ENCODE data around the gene PRDM11.

The PRDM11 gene

GRCh38 chr11:45155627-45156180 lies 9.3 kb downstream of the PRDM11 start:
- TF ChIP-seq JUND (IDR thresholded peaks at IDR 0.05; ENCODE audit: low read depth), result no peak
- in situ Hi-C loops (cut with HindIII; ENCODE audit: low pct_unique_long_range_greater_than_20kb, low sequenced_read_pairs), result no loop called here
- no peak for DNase-seq (ENCODE audit: low read depth in 1 of 2, low spot score in 1 of 2)

GRCh38 chr11:45156201-45156600 lies 9.8 kb downstream of the PRDM11 start:
- in situ Hi-C loops (cut with HindIII; ENCODE audit: low pct_unique_long_range_greater_than_20kb, low sequenced_read_pairs), result no loop called here
- no peak for DNase-seq (ENCODE audit: low read depth in 1 of 2, low spot score in 1 of 2)
- no peak for TF ChIP-seq JUND (IDR thresholded peaks at IDR 0.05; ENCODE audit: low read depth)

- peak in 1 of 2 experiments; percentile 56 for DNase-seq (ENCODE audit: low read depth in 1 of 2, low spot score in 1 of 2)
- no peak for TF ChIP-seq JUND (IDR thresholded peaks at IDR 0.05; ENCODE audit: low read depth)
- in situ Hi-C loops (cut with HindIII; ENCODE audit: low pct_unique_long_range_greater_than_20kb, low sequenced_read_pairs), result no loop called here
Measured at GRCh38 chr11:45156741-45157140, 10.3 kb downstream of the PRDM11 start.

GRCh38 chr11:45157247-45158209 lies 11.1 kb downstream of the PRDM11 start:
- no peak for DNase-seq (ENCODE audit: low read depth in 1 of 2, low spot score in 1 of 2)
- no peak for TF ChIP-seq JUND (IDR thresholded peaks at IDR 0.05; ENCODE audit: low read depth)
- in situ Hi-C loops (cut with HindIII; ENCODE audit: low pct_unique_long_range_greater_than_20kb, low sequenced_read_pairs), result no loop called here

GRCh38 chr11:45158210-45158731 lies 11.8 kb downstream of the PRDM11 start:
- no peak for TF ChIP-seq JUND (IDR thresholded peaks at IDR 0.05; ENCODE audit: low read depth)
- in situ Hi-C loops (cut with HindIII; ENCODE audit: low pct_unique_long_range_greater_than_20kb, low sequenced_read_pairs), result no loop called here
- no peak for DNase-seq (ENCODE audit: low read depth in 1 of 2, low spot score in 1 of 2)

- TF ChIP-seq JUND (IDR thresholded peaks at IDR 0.05; ENCODE audit: low read depth), result no peak
- DNase-seq (ENCODE audit: low read depth in 1 of 2, low spot score in 1 of 2), result no peak
- in situ Hi-C loops (cut with HindIII; ENCODE audit: low pct_unique_long_range_greater_than_20kb, low sequenced_read_pairs), result no loop called here
Measured at GRCh38 chr11:45158891-45159605, 12.6 kb downstream of the PRDM11 start.

GRCh38 chr11:45159781-45160365 lies 13.4 kb downstream of the PRDM11 start:
- DNase-seq (ENCODE audit: low read depth in 1 of 2, low spot score in 1 of 2), result no peak
- no peak for TF ChIP-seq JUND (IDR thresholded peaks at IDR 0.05; ENCODE audit: low read depth)
- in situ Hi-C loops (cut with HindIII; ENCODE audit: low pct_unique_long_range_greater_than_20kb, low sequenced_read_pairs), result no loop called here

GRCh38 chr11:45161252-45162063 lies 15.0 kb downstream of the PRDM11 start:
- TF ChIP-seq JUND (IDR thresholded peaks at IDR 0.05; ENCODE audit: low read depth), result no peak
- peak in 1 of 2 experiments; percentile 92 for DNase-seq (ENCODE audit: low read depth in 1 of 2, low spot score in 1 of 2)
- in situ Hi-C loops (cut with HindIII; ENCODE audit: low pct_unique_long_range_greater_than_20kb, low sequenced_read_pairs), result no loop called here

GRCh38 chr11:45162064-45162375 lies 15.6 kb downstream of the PRDM11 start:
- no peak for TF ChIP-seq JUND (IDR thresholded peaks at IDR 0.05; ENCODE audit: low read depth)
- in situ Hi-C loops (cut with HindIII; ENCODE audit: low pct_unique_long_range_greater_than_20kb, low sequenced_read_pairs), result no loop called here
- no peak for DNase-seq (ENCODE audit: low read depth in 1 of 2, low spot score in 1 of 2)

- TF ChIP-seq JUND (IDR thresholded peaks at IDR 0.05; ENCODE audit: low read depth), result no peak
Measured at GRCh38 chr11:45162916-45163879, 16.8 kb downstream of the PRDM11 start.

More at GRCh38 chr11:45162916-45163879, 16.8 kb downstream of the PRDM11 start:
- in situ Hi-C loops (cut with HindIII; ENCODE audit: low pct_unique_long_range_greater_than_20kb, low sequenced_read_pairs), result no loop called here
- DNase-seq (ENCODE audit: low read depth in 1 of 2, low spot score in 1 of 2), result no peak

Data from T47D (cell line).